ENCODE data around the gene GSE1. TPM values are rescaled to one million over a fixed set of nuclear protein-coding genes. Genes with fewer than 3 reads are reported as not detected.

GSE1 gene
- total and polyA plus RNA-seq, 9 donors, result 32.9 to 212 (median 91.4) TPM

GRCh38 chr16:85570213-85570734 is 42.8 kb upstream of the GSE1 start:
- Histone ChIP-seq H3K36me3 (no peaks in the 10 kb centered on the region), H3K4me1 (ENCODE audit: insufficient read depth) (peaks cover 13% of the 10 kb centered on the region), H3K27ac (no peak overlapping the region), H3K9me3 (no peaks in the 10 kb centered on the region), H3K4me3 (no peak overlapping the region), H3K27me3 (no peaks in the 10 kb centered on the region)
- no peak for DNase-seq
- intact Hi-C loops (cut with DNase I), result no loop called here
- TF ChIP-seq EP300 (IDR thresholded peaks at IDR 0.05), result no peak
- no peak for TF ChIP-seq CTCF (IDR thresholded peaks at IDR 0.05)
- TF ChIP-seq POLR2A (IDR thresholded peaks at IDR 0.05), result no peak
- WGBS, 3 donors, result 74 to 81% (median 77%) methylated on average over 13 of the region's 13 CpGs

GRCh38 chr16:85570735-85571562 is 42.2 kb upstream of the GSE1 start:
- Histone ChIP-seq H3K9me3 (no peaks in the 10 kb centered on the region), H3K27ac (no peak overlapping the region), H3K4me3 (no peak overlapping the region), H3K4me1 (ENCODE audit: insufficient read depth) (peaks cover 13% of the 10 kb centered on the region), H3K36me3 (no peaks in the 10 kb centered on the region), H3K27me3 (no peaks in the 10 kb centered on the region)
- WGBS, 3 donors, result 83 to 87% (median 83%) methylated on average over 24 of the region's 24 CpGs
- DNase-seq, result no peak
- intact Hi-C loops (cut with DNase I), result no loop called here
- TF ChIP-seq POLR2A (IDR thresholded peaks at IDR 0.05) (no peak), CTCF (IDR thresholded peaks at IDR 0.05) (no peak), EP300 (IDR thresholded peaks at IDR 0.05) (no peak)

GRCh38 chr16:85571563-85571812 is 41.6 kb upstream of the GSE1 start:
- 89 to 93% (median 92%) methylated on average over 7 of the region's 7 CpGs for WGBS, 3 donors
- peaks cover 13% of the 10 kb centered on the region for H3K4me1 ChIP-seq (ENCODE audit: insufficient read depth)
- H3K27ac ChIP-seq, result no peak overlapping the region
- no peaks in the 10 kb centered on the region for H3K27me3 ChIP-seq
- no peaks in the 10 kb centered on the region for H3K36me3 ChIP-seq
- intact Hi-C loops (cut with DNase I), result no loop called here
- TF ChIP-seq CTCF (IDR thresholded peaks at IDR 0.05), result no peak
- no peak for TF ChIP-seq POLR2A (IDR thresholded peaks at IDR 0.05)
- TF ChIP-seq EP300 (IDR thresholded peaks at IDR 0.05), result no peak
- no peak for DNase-seq
- no peaks in the 10 kb centered on the region for H3K9me3 ChIP-seq
- no peak overlapping the region for H3K4me3 ChIP-seq

DNA sequence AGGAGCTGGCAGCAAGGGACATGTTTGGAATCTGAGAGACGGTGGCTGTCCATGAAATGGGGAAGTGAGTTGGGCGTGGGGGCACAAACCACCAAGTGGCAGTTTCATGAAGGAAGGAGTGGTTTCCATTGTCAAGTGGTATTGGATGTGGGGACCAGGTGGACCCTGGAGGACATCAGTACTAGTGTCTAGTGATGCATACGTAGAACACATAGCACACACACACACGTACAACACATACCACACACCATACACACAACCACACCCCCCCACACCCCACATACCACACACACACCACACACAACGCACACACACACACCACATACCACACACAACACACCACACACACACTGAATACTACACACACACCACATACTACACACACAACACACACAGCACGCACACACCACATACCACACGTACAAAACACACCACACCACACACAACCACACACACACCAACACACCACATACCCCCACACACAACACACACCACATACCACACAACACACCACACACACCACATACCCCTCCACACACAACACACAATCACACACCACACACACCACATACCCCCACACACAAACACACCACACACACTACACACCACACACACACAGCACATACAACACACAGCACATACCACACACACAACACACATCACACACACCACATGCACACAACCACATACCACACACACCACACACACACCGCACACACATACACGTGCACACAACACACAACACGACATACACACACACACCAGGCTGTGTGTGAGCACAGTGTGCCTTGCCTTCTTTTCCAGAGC is 41.1 kb upstream of the GSE1 start:
- Histone ChIP-seq H3K9me3 (no peaks in the 10 kb centered on the region), H3K4me1 (ENCODE audit: insufficient read depth) (peaks cover 13% of the 10 kb centered on the region), H3K4me3 (no peak overlapping the region), H3K36me3 (no peaks in the 10 kb centered on the region), H3K27ac (no peak overlapping the region), H3K27me3 (no peaks in the 10 kb centered on the region)
- no peak for TF ChIP-seq CTCF (IDR thresholded peaks at IDR 0.05)
- no peak for TF ChIP-seq POLR2A (IDR thresholded peaks at IDR 0.05)
- TF ChIP-seq EP300 (IDR thresholded peaks at IDR 0.05), result no peak
- 82 to 86% (median 84%) methylated on average over 10 of the region's 10 CpGs for WGBS, 3 donors
- intact Hi-C loops (cut with DNase I), result no loop called here
- DNase-seq, result no peak
